Measurements from ENCODE around the gene GNS.

GRCh38 chr12:64730588-64730969 is 28.6 kb downstream of the GNS start:
- TF ChIP-seq CTCF (IDR thresholded peaks at IDR 0.05) (no peak), ZFX (IDR thresholded peaks at IDR 0.05; ENCODE audit: borderline replicate concordance) (no peak)
